HG03045 (cell line): ENCODE results near the gene C6.
"Not testable (repeated sequence)": the region's sequence is repeated elsewhere in the genome, so short reads cannot be mapped to it uniquely, and the experiment has no call there.

Source experiments
- ATAC-seq: cut with Tn5 transposase; IDR thresholded peaks from one replicate; pipeline ENCODE4 v1.9.1; 2021; ENCODE audit warnings: mild to moderate bottlenecking, moderate library complexity; ENCODE audit not compliant: unreplicated experiment

Gene C6

DNA sequence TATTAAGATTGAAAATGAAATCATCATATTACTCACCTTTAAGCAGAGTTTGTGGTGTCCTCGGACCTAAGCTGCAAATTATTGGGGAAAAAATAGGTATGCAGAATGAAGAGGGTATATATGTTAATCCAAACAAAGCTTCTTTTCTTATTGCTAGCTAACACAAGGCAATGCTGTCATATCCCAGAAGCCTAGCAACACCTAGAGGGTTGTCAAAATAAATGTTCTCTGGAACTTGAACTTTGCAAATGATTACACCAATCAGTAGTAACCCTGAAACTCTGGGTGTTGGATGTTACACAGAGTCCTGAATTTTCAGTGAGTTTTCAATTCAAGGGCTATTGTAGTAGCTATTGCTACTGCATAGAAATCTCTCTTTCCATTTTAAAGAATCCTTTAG, at the start of gene C6:
Gene C6 (minus strand): TSS at position 193 of the 400 bp plus-strand sequence. CDS start 10,302 bp downstream, outside the sequence.
- no peak for ATAC-seq

DNA sequence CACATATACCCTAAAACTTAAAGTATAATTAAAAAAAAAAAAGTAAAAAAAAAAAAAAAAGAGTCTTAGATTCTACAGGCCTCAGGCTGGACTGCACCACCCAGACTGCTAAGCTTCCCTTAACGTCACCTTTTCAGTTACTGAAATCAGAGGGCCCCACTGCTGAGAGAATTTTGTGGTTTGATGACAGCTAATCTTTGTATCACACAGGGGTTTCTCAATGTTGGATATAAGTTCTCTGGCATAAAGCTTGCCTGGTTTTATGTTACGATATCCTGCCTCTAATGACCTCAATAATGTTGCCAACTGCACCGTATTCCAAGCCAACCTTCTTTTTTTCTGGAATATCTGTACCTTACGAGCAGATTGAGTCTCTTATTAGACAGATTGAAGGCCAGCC, 43.1 kb upstream of the C6 start:
- no peak for ATAC-seq

DNA sequence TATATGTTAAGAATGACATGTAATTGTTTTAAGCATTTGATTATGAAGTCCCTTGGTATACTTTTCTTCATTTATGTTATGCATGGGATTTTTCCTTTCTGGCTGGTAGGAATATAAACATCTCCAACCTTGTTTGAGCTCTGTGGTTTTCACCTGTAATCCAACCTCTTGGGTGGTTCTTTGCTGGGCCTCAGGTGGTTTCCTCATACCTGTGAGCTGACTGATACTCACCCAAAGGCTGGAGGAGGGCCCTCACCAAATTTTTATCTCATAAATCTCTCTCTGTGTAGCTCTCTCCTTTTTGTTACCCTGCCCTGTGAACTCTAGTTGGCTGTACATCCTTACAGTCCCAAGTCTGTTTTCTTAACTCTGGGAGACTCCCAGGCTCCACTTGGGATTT, 39.8 kb upstream of the C6 start:
- ATAC-seq = no peak

DNA sequence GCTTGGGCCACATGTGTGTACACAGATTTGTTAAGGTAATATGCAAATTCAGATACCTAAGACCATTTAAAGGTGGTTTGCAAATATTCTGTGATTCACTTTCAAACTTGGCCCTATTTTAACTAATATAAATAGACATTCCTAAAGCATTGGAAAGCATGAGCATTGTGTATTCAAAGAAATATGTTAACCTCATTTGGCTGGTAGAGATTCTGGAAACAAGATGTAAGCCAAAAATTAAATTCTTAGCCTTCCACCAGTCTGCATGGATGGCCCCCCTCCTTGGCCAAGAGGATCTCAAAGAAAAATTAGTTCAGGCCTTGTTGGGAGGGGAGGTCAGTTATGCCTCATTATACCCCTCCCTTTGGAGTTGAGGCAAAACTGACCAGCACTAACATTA, 38.7 kb upstream of the C6 start:
- ATAC-seq = no peak

DNA sequence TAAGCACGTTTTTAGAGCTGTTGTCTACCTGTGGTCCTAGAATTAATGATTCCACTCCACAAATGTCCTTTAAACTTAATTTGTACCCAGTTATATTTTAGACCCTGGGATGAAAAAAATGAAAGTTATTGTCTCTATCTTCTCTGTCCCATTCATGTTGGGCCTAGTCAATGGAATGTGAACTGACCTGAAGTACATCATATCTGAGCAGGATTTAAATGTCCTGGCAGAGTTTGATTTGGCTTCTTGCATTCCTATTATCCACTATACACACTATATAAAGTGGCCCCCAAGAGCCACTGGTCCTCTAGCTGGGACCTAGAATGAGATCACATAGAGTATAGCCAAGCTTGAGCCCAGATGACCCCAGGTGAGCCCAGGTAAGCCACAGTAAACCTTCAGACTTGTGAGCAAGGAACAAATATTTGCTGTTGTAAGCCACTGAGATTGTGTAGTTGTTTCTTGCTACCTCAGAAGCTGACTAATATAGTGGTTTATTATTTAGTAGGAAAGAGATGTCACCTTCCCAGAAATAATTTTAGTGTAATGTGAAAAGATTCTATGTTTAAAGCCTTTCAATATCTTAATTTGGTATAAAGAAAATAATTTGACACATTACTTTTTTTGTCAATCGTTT, 37.1 kb upstream of the C6 start:
- ATAC-seq = no peak

DNA sequence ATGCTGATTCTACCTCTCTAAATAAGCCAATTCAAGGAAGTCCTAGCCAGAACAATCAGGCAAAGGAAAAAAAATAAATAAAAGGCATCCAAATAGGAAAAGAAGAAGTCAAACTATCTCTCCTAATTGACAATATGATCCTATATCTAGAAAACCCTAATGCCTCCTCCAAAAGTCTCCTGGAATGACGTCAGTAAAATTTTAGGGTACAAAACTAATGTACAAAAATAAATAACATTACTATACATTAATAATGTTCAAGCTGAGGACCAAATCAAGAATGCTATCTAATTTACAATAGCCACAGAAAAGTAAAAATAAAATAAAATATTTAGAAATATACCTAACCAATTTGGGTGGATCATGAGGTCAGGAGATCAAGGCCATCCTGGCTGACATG, 33.8 kb upstream of the C6 start:
- no peak for ATAC-seq

DNA sequence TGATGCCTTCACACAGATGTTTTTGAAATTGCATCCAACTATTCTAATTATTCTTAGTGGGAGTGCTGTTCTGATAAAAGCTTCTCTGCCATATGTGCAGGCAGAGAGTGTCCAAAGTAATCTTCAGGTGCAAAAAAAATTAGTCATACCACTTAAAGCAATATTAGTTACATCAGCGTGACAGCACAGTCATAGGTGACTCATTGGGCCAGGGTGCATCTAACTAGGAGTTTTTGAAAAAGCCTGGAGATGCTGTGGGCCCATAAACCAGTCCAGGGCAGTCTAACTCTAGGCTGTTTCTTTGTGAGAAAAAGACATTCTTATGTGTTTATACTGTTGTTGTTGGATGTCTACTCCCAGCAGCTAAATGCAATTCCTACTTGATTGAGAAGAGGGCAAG, 33.0 kb upstream of the C6 start:
- no peak for ATAC-seq

DNA sequence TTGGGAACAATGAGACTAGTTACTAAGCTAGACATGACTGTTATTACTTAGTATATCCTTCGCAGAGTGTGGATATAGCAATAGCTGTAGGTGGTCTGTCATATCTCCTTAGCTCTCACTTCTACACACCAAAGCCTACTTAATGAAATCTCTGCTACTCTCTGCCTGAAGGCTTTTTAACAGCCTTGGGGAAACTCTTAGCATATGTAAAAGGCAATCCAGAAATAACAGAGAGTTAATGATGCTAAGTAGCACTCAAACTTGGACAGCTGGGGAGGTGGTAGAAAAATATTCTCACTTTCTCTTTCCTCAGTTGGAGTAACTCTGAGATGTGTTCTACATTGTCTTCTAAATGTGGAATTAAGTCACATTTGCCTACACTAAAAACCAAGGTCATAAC, 30.2 kb upstream of the C6 start:
- no peak for ATAC-seq

DNA sequence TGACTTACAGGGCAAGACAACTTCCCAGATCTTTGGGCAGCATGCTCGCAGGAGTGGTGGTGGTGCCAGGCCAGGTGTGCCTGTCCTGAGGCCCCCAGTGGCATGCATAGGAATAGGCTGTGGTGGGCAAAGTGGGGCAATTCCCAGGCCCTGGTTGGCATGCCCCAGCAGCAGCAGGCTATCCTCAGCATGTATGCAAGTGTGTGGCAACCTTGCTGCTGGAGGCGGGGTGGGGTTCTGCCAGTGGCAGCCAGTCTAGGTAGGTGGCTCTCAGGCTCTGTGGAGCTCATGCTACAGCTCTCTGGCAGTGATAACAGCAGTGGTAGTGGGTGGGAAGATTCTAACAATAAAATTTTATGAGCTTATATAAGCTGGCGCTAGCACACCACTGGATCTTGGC, 27.7 kb upstream of the C6 start:
- no peak for ATAC-seq

DNA sequence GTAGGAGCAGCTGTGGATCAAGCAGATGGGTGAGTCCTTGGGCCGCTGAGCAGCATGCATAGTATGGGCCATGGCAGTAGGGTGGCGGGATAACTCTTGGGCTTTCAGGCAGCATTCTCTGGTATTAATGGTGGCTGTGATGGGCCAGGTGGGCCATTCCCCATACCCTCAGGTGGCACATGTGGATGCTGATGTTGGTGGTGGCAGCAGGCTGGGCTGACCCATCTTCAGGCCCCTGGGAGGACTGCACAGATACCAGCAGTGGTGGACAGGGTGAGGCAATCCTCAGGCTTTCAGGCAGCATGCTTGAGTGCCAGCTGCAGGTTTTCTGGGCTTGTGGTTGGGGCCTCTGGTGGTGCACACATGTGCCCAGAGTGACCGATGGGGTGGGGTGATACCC, 27.1 kb upstream of the C6 start:
- ATAC-seq = no peak

DNA sequence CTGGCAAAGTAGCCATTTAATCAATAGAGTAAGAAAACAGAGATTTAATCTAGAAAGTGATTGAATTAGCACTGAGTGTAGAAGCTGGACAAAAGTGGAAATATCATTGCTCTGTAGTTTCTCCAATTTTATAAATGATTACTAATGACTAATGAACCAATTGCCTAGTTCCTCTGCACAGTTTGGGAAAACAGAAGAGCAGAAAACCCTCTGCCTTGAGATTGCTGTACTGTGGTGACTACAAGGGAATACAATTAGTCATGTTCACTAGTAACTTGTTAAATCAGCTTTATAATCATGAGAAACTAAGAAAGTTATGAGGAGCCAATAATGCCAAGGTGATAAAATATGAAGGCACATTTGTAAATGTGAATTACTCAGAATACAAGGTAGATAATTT, 21.1 kb upstream of the C6 start:
- ATAC-seq = no peak

DNA sequence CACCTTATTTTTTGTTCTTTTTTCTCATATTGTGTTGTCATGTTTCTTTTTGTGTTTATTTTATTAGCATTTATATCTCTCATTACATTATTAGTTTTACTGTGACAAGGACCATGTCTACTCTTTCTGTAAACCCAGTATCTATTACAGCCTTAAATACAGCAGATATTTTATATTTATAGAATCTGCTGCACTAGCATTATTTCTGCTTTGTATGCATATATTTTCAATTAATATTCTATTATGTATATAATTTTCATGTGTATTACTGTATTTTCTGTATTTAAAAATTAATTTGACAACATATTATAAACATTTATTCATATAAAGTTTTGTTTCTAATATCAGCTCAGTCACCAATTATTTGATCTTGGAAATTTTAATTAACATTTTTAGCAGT, 19.5 kb upstream of the C6 start:
- no peak for ATAC-seq

DNA sequence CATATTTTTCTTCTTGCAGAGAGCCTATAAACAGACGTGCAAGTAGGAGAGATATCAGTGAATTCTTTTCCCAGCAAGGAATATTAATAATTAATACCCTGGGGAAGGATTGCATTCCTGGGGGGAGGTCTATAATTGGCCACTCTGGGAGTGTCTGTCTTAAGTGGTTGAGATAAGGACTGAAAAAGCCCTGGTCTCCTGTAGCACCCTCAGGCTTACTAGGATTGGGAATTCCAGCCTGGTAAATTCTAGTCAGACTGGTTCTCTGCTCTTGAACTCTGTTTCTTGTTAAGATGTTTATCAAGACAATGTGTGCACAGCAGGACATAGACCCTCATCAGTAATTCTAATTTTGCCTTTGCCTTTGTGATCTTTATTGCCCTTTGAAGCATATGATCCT, 16.9 kb upstream of the C6 start:
- ATAC-seq = not testable (repeated sequence)

DNA sequence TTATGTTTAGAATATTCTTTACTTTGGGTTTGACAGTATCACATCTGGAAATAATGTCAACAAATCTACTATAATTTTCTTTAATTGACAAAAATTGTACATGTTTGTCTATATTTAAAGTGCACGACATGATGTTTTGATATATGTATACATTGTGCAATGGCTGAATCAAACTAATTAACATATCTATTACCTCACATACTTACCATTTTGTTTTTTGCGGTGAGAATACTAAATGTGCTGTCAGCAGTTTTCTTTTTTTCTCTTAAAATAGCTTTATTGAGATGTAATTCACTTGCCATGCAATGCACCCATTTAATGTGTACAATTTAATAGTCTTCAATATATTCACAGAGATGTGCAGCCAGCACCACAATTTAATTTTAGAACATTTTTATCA, 10.6 kb upstream of the C6 start:
- no peak for ATAC-seq

DNA sequence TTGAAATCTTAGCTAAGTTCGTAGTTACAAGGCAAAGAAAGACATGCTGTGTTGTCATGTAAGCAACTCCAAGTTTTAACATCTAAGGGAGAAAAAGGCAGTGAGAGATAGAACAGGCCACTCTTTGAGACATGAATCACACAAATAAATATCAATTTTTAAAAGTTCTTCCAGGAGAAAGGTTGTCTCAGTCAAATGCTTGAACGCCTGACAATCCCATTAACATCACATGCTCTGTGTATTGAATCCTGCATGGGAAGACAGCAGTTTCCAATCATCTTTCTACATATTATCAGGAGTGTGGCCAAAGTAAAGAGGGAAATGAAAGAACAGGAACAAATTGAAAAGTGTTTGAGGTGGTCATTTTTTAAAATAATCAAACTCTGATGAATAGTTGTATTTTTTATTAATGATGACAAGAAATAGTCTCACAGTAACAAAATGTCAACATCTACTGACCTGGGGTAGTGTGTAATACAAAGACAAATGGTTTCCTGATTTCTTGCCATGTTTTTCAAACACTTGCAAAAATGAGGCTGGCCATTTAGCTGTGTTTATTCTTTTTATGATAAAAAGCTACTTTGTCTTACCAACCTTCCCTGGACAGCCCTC, 6.4 kb upstream of the C6 start:
- no peak for ATAC-seq

DNA sequence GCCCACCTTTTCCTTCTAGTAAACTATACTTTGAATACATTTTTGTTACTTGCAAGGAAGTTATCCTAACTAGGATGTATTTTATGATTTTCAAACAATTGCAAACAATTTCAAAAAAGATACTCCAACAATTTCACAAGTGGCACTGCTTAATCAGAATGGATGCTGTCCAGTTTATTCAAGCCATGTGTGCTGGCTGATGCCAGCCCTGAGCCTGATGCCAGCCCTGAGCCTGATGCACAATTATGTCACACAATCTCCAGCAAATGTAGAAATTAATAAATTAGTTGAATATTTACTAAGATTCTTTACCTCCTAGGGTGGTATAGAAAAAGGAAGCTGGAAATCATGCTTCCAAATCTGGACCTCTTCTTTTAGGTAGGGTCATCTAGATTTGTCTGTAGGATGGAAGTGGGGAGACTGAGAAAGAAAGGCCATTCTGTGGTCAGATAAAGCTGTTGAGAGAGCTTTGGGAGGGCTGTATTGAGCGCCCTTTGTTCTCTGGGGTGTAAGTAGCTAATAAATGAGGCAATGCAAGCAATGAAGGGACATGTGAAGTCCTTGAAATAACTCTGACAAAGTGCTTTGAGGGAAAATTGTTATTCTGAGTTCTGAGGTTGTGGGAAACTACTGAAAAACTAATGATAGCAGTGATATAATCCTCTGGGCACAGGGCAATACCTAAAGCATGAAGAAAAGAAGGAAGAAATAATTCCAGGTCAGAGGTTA, 5.8 kb upstream of the C6 start:
- no peak for ATAC-seq

DNA sequence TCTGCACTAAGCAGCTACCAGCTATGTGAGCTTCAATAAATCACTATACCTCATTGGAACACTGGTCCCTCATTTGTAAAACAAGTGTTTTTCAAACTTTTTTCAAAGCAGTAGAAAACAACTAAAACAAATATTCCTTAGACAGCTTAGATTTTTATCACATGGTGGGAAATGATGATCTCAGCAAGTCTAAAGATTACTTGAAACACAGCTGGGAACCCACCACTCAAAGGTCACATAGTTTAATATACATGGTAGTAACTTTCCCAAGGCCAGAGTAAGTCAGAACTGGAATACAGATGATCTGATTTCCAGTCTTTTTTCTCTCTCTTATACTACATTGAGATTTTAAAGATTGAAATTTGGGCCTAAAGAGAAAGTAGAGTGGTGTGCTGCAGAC, 850 bp upstream of the C6 start:
- ATAC-seq = no peak

DNA sequence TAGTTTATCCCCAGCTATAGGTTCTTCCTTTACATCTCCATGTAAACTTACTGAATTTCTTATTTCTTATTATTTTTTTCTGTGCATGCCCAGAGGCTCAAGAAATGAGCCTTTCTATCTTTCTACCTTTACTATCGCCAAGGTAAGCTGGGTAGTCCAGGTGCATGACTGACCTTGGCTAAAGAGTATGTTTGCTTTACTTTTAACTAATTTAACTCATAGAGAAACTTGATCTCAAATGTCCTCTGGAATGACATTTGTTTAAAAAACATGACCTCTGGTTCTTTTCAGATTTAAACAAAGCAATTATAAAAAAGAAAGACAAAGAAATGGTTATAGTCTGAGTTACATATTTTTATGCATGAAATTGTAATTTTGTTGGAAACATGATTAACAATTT, 397 bp downstream of the C6 start:
- ATAC-seq = no peak

DNA sequence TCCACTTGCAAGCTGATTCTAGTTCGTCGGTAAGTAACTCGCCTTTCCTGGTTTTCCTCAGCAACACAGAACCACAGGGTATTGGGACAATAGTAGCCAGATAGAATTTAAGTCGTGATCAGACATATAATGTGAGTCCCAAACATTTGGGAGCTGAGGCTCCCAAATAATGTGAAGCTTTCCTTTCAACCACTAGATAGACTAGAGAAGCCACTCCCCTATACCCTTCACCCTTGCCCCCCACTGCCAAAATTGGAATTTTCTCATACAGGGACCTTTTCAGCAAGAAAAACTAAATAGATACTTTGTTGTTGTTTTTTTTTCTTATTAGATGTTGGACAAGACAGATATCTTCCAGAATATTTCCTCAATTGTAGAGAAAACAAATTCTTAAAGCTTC, 1.9 kb downstream of the C6 start:
- no peak for ATAC-seq

DNA sequence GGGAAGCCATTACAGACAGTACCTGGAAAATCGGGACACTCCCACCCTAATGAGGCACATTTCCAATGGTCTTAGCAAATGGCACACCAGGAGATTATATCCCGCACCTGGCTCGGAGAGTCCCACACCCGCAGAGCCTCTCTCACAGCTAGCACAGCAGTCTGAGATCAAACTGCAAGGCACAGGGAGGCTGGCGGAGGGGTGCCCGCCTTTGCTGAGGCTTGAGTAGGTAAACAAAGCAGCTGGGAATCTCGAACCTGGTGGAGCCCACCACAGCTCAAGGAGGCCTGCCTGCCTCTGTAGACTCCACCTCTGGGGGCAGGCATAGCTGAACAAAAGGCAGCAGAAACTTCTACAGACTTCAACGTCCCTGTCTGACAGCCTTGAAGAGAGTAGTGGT, 7.9 kb downstream of the C6 start:
- not testable (repeated sequence) for ATAC-seq

DNA sequence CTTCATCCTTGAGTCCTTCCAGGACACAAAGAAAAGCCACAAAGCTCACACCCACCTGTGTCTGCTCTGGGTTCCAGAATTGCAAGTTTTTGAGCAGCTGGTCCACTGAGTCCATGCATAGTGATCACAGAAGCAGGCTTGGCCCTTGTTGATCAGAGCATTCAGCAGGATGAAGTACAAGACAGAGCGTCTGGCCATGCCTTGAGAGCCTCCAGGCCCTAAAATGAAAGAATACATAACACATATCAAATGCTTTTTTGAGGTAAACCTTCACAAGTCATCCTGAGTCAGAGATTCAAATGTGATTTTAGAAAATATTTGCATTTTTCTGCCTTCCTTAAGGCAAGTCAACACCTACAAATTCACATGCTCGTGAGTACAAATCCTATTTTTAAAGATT, 10.3 kb downstream of the C6 start:
- ATAC-seq = no peak

DNA sequence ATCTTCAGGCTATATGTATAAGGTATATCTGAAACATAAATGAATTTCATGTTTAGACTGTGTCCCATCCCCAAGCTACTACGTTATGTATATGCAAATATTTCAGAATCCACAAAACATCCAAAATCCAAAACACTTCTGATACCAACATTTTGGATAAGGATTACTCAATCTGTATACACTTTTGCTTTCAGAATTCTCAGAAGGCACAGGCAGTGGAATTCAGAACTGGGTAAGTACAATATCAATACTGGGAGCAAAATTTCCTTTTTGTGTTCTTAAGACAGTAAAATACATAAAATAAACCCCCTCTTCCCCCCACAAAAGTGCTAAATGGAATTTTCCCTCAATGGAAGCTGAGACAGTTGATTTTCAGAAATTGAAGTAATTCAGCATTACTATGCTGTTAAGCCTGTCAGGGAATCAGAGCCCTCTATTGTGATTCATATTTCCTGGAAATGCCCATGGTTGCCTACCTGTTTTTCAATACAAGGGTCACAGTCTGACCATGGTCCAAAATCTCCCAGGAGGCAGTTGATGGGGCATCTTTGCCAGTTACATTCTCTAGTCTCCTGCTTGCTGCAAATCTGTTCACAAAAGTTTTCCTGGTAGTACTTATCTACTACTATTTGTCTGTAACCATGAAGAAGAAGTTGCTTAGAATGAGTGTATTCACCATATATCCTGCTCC, 12.1 kb downstream of the C6 start:
- no peak for ATAC-seq
